GM12878 (cell line): ENCODE data around the gene TMEM182. TPM values are rescaled to one million over a fixed set of nuclear protein-coding genes. Genes with fewer than 3 reads are reported as not detected.

Experiments
- ATAC-seq: fragments of 200-7000 bp; cut with Tn5 transposase; 3 replicates; pipeline ENCODE4 v1.9.1; 2020; ENCODE audit warnings: mild to moderate bottlenecking, moderate library complexity
- BruUV-seq: library from RNA; stranded (reverse); fragments of 400-500 nt; replicated peaks from 2 replicates; lab custom pipeline; 2021; lab: Mats Ljungman, UMichigan
- CTCF ChIA-PET: fragments of 300-600 bp; sonication (Branson Sonifier 250); formaldehyde crosslinking; extraction: SDS; loops from one replicate; lab custom pipeline; 2021; ENCODE audit warnings: inconsistent platforms; lab: Yijun Ruan, JAX
- POLR2A ChIA-PET: fragments of 350-600 bp; formaldehyde crosslinking; extraction: SDS; loops from one replicate; lab custom pipeline; 2021; ENCODE audit warnings: inconsistent platforms; lab: Charles Lee
- RAD21 ChIA-PET: fragments of 300-600 bp; sonication (Branson Sonifier 250); formaldehyde crosslinking; loops from one replicate; lab custom pipeline; 2023; ENCODE audit warnings: antibody characterized with exemption; ENCODE audit not compliant: unreplicated experiment; lab: Charles Lee
- SMC1A ChIA-PET: fragments of 300-600 bp; sonication (Branson Sonifier 250); formaldehyde crosslinking; loops from one replicate; lab custom pipeline; 2023; ENCODE audit not compliant: unreplicated experiment, uncharacterized antibody; lab: Charles Lee
- DNase-seq: peaks from one replicate; pipeline ENCODE4 v3.0.0-alpha.2; 2011; ENCODE audit warnings: low read depth, low spot score
- FAIRE-seq: peaks from 3 replicates; lab custom pipeline; 2011; peaks lifted over from hg19 to GRCh38; lab: Jason Lieb, UNC
- H2AFZ ChIP-seq: 2 replicates; pipeline ENCODE4 v1.6.0; 2011; ENCODE audit warnings: low read depth, low read length, control low read depth; ENCODE audit not compliant: control insufficient read depth
- H3K27ac ChIP-seq: 2 replicates; pipeline ENCODE4 v1.5.1; 2011; ENCODE audit warnings: control low read depth; ENCODE audit not compliant: control insufficient read depth, insufficient read depth
- H3K27me3 ChIP-seq, 2 experiments: replicated peaks in 1 of 2; 2 replicates each; pipeline versions ENCODE4 v1.6.0 to v1.6.1; 2011; ENCODE audit warnings: low read length in 1 of 2; ENCODE audit not compliant: control insufficient read depth in 2 of 2, insufficient read depth in 2 of 2
- H3K36me3 ChIP-seq, 2 experiments: 2 replicates each; pipeline ENCODE4 v1.5.1; 2011; ENCODE audit warnings: low read length in 1 of 2; ENCODE audit not compliant: control insufficient read depth in 2 of 2, insufficient read depth in 2 of 2
- H3K4me1 ChIP-seq: 2 replicates; pipeline ENCODE4 v1.6.1; 2011; ENCODE audit warnings: mild to moderate bottlenecking, low read length, moderate library complexity, mixed read lengths; ENCODE audit not compliant: control insufficient read depth, insufficient read depth
- H3K4me2 ChIP-seq: 2 replicates; pipeline ENCODE4 v1.6.0; 2011; ENCODE audit warnings: control low read depth; ENCODE audit not compliant: control insufficient read depth, insufficient read depth
- H3K4me3 ChIP-seq: fragments of 200-600 bp; sonication (generic); 2 replicates; pipeline ENCODE4 v1.5.1; 2016
- H3K79me2 ChIP-seq: 2 replicates; pipeline ENCODE4 v1.6.0; 2011; ENCODE audit warnings: low read length; ENCODE audit not compliant: control insufficient read depth, insufficient read depth
- H3K9ac ChIP-seq: 2 replicates; pipeline ENCODE4 v1.8.0; 2011; ENCODE audit warnings: low read length, control low read depth, mixed read lengths; ENCODE audit not compliant: control insufficient read depth, insufficient read depth
- H3K9me3 ChIP-seq: replicated peaks from 3 replicates; pipeline ENCODE4 v1.5.1; 2011; ENCODE audit warnings: mild to moderate bottlenecking, low read length; ENCODE audit not compliant: control insufficient read depth, insufficient read depth
- H4K20me1 ChIP-seq: 2 replicates; pipeline ENCODE4 v1.6.0; 2011; ENCODE audit not compliant: control insufficient read depth, insufficient read depth
- FOXK2 ChIP-seq: fragments of 450-650 bp; IDR thresholded peaks from 2 replicates; pipeline ENCODE4 v1.6.1; 2017; ENCODE audit warnings: mild to moderate bottlenecking, moderate library complexity
- JUND ChIP-seq: IDR thresholded peaks from 2 replicates; pipeline ENCODE4 v1.6.1; 2012; ENCODE audit warnings: low read depth, mild to moderate bottlenecking, low read length, improper control_type of control experiment, moderate library complexity
- MYC ChIP-seq: IDR thresholded peaks from 2 replicates; pipeline ENCODE4 v1.6.1; 2011; ENCODE audit warnings: mild to moderate bottlenecking, low read length, moderate library complexity, inconsistent platforms; ENCODE audit not compliant: insufficient read depth, insufficient replicate concordance, insufficient read length, severe bottlenecking
- RELB ChIP-seq: fragments of 450-650 bp; IDR thresholded peaks from 2 replicates; pipeline ENCODE4 v1.6.1; 2017; ENCODE audit warnings: low read depth, mild to moderate bottlenecking, moderate library complexity
- RFX5 ChIP-seq: IDR thresholded peaks from 2 replicates; pipeline ENCODE4 v1.6.1; 2011; ENCODE audit warnings: low read depth, low read length, improper control_type of control experiment
- SRF ChIP-seq, 2 experiments: IDR thresholded peaks; 2 replicates each; pipeline ENCODE4 v1.6.1; 2011; ENCODE audit warnings: low read depth in 2 of 2, low read length in 2 of 2, mild to moderate bottlenecking in 1 of 2, moderate library complexity in 1 of 2
- TCF12 ChIP-seq: IDR thresholded peaks from 2 replicates; pipeline ENCODE4 v1.6.1; 2011; ENCODE audit warnings: low read depth, mild to moderate bottlenecking, low read length
- TCF3 ChIP-seq: IDR thresholded peaks from 2 replicates; pipeline ENCODE4 v1.6.1; 2012; ENCODE audit warnings: low read depth, mild to moderate bottlenecking, low read length, borderline replicate concordance; ENCODE audit not compliant: insufficient read depth
- WGBS: methylation state at CpG from one replicate; pipeline ENCODE4 v1.1.6; 2016; ENCODE audit warnings: low lambda C conversion rate; ENCODE audit not compliant: insufficient replicate concordance, insufficient coverage; ENCODE audit errors: missing lambda C conversion rate; 5-methylcytosine and 5-hydroxymethylcytosine counted together
- in situ Hi-C: fragments of 300-500 bp; cut with MboI; formaldehyde crosslinking; loops from 9 replicates; pipeline ENCODE4 v1.14.3; 2018; ENCODE audit warnings: mixed read lengths
- intact Hi-C: fragments of 100-400 bp; cut with micrococcal nuclease; formaldehyde crosslinking; loops from one replicate; pipeline ENCODE4 v1.14.2; 2022; ENCODE audit not compliant: unreplicated experiment
- polyA plus RNA-seq, 11 experiments: library from polyadenylated mRNA; depleted of rRNA in 4 of 11; unstranded in 6 of 11; stranded (reverse) in 5 of 11; fragments of >200 nt; fragmentation: Nextera tagmentation in 4 of 11; fragmentation: Illumina TruSeq in 1 of 11; extraction: Ambion mirVana in 4 of 11; extraction: Trizol in 1 of 11; gene quantifications; 1 replicate in 1 of 11; 2 replicates in 10 of 11; pipeline versions ENCODE4 v1.2.1 to v1.2.3, GENCODE V29; 2011 to 2016; ENCODE audit warnings: inconsistent platforms in 2 of 11, missing spikeins in 2 of 11, low read depth in 1 of 11
- total RNA-seq, 4 experiments: library from RNA; depleted of rRNA in 3 of 4; stranded (reverse); fragments of >200 nt in 3 of 4; fragmentation: Illumina TruSeq in 1 of 4; extraction: Trizol in 1 of 4; gene quantifications; 2 replicates each; pipeline versions ENCODE4 v1.2.1 to v1.2.3, GENCODE V29; 2013 to 2021
- TF ChIP-seq, protein P1 (sequence below): fragments of 450-650 bp; IDR thresholded peaks from 2 replicates; pipeline ENCODE4 v1.6.1; 2018; ENCODE audit warnings: mild to moderate bottlenecking, low read depth, moderate library complexity; ENCODE audit not compliant: partially characterized antibody
- TF ChIP-seq, protein P2 (sequence below): fragments of 450-650 bp; IDR thresholded peaks from 2 replicates; pipeline ENCODE4 v1.6.1; 2017; ENCODE audit warnings: mild to moderate bottlenecking
- TF ChIP-seq, protein P3 (sequence below): fragments of 150-350 bp; IDR thresholded peaks from 2 replicates; pipeline ENCODE4 v1.6.1; 2014; ENCODE audit warnings: mild to moderate bottlenecking, low read depth, low read length

Gene TMEM182
- total and polyA plus RNA-seq, 10 of the 15 experiments (the other 5 are each of a cell fraction or from before 2014, with no cell fraction given): 1.8 to 5.4 (median 3.1) TPM

- no TSS peak for BruUV-seq
- Histone ChIP-seq H3K9me3 (no peaks in the 10 kb centered on the region), H3K27ac (no peak overlapping the region), H3K27me3 (no peaks in the 10 kb centered on the region), H3K9ac (no peak overlapping the region), H3K79me2 (no peaks in the 10 kb centered on the region), H3K36me3 (no peaks in the 10 kb centered on the region), H3K4me1 (no peaks in the 10 kb centered on the region), H3K4me3 (no peak overlapping the region), H4K20me1 (no peaks in the 10 kb centered on the region), H3K4me2 (no peak overlapping the region), H2AFZ (no peak overlapping the region)
- in situ Hi-C loops (no loop called here), intact Hi-C loops (no loop called here)
- ATAC-seq: no peak
- SMC1A ChIA-PET: interaction anchor here (1.6 kb wide), 1 partner anchor 10 kb away, joined by 4 read pairs; no protein-coding TSS in a partner anchor
- FAIRE-seq: no peak
- 91% methylated on average over 3 of the region's 3 CpGs for WGBS
- RAD21 ChIA-PET: no interaction called here
- no peak for DNase-seq
- CTCF ChIA-PET: interaction anchor here (1.0 to 1.3 kb wide), 2 partner anchors 18 to 33 kb away, joined by 3 to 5 read pairs; no protein-coding TSS in a partner anchor
- POLR2A ChIA-PET: interaction anchor here (0.9 kb wide), 1 partner anchor 10 kb away, joined by 3 read pairs; the partner anchor contains the start of gene TMEM182
- TF ChIP-seq TCF3: no peak
- TF ChIP-seq JUND: no peak
- TF ChIP-seq RELB: no peak
- TF ChIP-seq RFX5: no peak
- TF ChIP-seq, protein P1, sequence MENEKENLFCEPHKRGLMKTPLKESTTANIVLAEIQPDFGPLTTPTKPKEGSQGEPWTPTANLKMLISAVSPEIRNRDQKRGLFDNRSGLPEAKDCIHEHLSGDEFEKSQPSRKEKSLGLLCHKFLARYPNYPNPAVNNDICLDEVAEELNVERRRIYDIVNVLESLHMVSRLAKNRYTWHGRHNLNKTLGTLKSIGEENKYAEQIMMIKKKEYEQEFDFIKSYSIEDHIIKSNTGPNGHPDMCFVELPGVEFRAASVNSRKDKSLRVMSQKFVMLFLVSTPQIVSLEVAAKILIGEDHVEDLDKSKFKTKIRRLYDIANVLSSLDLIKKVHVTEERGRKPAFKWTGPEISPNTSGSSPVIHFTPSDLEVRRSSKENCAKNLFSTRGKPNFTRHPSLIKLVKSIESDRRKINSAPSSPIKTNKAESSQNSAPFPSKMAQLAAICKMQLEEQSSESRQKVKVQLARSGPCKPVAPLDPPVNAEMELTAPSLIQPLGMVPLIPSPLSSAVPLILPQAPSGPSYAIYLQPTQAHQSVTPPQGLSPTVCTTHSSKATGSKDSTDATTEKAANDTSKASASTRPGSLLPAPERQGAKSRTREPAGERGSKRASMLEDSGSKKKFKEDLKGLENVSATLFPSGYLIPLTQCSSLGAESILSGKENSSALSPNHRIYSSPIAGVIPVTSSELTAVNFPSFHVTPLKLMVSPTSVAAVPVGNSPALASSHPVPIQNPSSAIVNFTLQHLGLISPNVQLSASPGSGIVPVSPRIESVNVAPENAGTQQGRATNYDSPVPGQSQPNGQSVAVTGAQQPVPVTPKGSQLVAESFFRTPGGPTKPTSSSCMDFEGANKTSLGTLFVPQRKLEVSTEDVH: no peak
- no peak for TF ChIP-seq MYC
- no peak for TF ChIP-seq FOXK2
- no peak for TF ChIP-seq SRF (IDR thresholded peaks at IDR 0.05; ENCODE audit: low read depth in 2 of 2, low read length in 2 of 2)
- TF ChIP-seq, protein P2, sequence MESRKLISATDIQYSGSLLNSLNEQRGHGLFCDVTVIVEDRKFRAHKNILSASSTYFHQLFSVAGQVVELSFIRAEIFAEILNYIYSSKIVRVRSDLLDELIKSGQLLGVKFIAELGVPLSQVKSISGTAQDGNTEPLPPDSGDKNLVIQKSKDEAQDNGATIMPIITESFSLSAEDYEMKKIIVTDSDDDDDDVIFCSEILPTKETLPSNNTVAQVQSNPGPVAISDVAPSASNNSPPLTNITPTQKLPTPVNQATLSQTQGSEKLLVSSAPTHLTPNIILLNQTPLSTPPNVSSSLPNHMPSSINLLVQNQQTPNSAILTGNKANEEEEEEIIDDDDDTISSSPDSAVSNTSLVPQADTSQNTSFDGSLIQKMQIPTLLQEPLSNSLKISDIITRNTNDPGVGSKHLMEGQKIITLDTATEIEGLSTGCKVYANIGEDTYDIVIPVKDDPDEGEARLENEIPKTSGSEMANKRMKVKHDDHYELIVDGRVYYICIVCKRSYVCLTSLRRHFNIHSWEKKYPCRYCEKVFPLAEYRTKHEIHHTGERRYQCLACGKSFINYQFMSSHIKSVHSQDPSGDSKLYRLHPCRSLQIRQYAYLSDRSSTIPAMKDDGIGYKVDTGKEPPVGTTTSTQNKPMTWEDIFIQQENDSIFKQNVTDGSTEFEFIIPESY: no peak
- TF ChIP-seq, protein P3, sequence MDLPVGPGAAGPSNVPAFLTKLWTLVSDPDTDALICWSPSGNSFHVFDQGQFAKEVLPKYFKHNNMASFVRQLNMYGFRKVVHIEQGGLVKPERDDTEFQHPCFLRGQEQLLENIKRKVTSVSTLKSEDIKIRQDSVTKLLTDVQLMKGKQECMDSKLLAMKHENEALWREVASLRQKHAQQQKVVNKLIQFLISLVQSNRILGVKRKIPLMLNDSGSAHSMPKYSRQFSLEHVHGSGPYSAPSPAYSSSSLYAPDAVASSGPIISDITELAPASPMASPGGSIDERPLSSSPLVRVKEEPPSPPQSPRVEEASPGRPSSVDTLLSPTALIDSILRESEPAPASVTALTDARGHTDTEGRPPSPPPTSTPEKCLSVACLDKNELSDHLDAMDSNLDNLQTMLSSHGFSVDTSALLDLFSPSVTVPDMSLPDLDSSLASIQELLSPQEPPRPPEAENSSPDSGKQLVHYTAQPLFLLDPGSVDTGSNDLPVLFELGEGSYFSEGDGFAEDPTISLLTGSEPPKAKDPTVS: no peak
- TF ChIP-seq TCF12: no peak
Observed at GRCh38 chr2:102772659-102773058, 10.8 kb downstream of the TMEM182 start.
